Common myeloid progenitor, CD34-positive (primary cell): ENCODE measurements around the gene GSDMA.

Experiments used
- CTCF ChIA-PET: fragments of 350-600 bp; sonication (Branson Sonifier 250); formaldehyde crosslinking; loops from one replicate; lab custom pipeline; 2021; ENCODE audit warnings: antibody characterized with exemption; lab: Charles Lee
- POLR2A ChIA-PET: fragments of 350-600 bp; sonication (Branson Sonifier 250); formaldehyde crosslinking; loops from one replicate; lab custom pipeline; 2021; ENCODE audit warnings: antibody characterized with exemption; lab: Charles Lee
- DNase-seq, 3 donors: peaks; one replicate each; pipeline versions ENCODE4 v3.0.0 to v3.0.0-alpha.2; 2013
- H3K27ac ChIP-seq, 2 experiments: 1 replicate in 1 of 2; 2 replicates in 1 of 2; pipeline ENCODE4 v1.7.0; 2013; ENCODE audit warnings: inconsistent platforms in 2 of 2, low read length in 2 of 2, mild to moderate bottlenecking in 2 of 2, low read depth in 1 of 2, moderate library complexity in 1 of 2; ENCODE audit not compliant: severe bottlenecking in 2 of 2, insufficient read depth in 1 of 2, poor library complexity in 1 of 2
- H3K27me3 ChIP-seq, 5 experiments: replicated peaks in 2 of 5; 1 replicate in 3 of 5; 2 replicates in 2 of 5; pipeline versions ENCODE4 v1.6.1 to v1.7.0; 2013; ENCODE audit warnings: low read length in 4 of 5, mild to moderate bottlenecking in 2 of 5, moderate library complexity in 2 of 5, inconsistent platforms in 1 of 5; ENCODE audit not compliant: insufficient read depth in 5 of 5, control insufficient read depth in 4 of 5
- H3K36me3 ChIP-seq, 4 experiments: 1 replicate in 2 of 4; 2 replicates in 2 of 4; pipeline versions ENCODE4 v1.6.1 to v1.7.0; 2013; ENCODE audit warnings: low read length in 3 of 4, control low read depth in 1 of 4, mild to moderate bottlenecking in 1 of 4; ENCODE audit not compliant: control insufficient read depth in 4 of 4, insufficient read depth in 4 of 4
- H3K4me1 ChIP-seq, 4 experiments: 1 replicate in 3 of 4; 2 replicates in 1 of 4; pipeline versions ENCODE4 v1.6.1 to v1.7.1; 2013; ENCODE audit warnings: low read length in 3 of 4, mild to moderate bottlenecking in 3 of 4, control low read depth in 1 of 4, inconsistent platforms in 1 of 4, moderate library complexity in 1 of 4; ENCODE audit not compliant: control insufficient read depth in 4 of 4, insufficient read depth in 4 of 4; ENCODE audit errors: control extremely low read depth in 1 of 4
- H3K4me3 ChIP-seq, 7 experiments: 1 replicate in 4 of 7; 2 replicates in 3 of 7; pipeline versions ENCODE4 v1.5.1 to v1.7.0; 2013; ENCODE audit warnings: mild to moderate bottlenecking in 7 of 7, low read length in 6 of 7, moderate library complexity in 6 of 7, inconsistent platforms in 2 of 7, low read depth in 2 of 7, control low read depth in 1 of 7; ENCODE audit not compliant: insufficient read depth in 4 of 7, control insufficient read depth in 1 of 7; ENCODE audit errors: extremely low read depth in 1 of 7
- H3K9me3 ChIP-seq, 5 experiments: 1 replicate in 4 of 5; 2 replicates in 1 of 5; pipeline versions ENCODE4 v1.6.1 to v1.7.1; 2013; ENCODE audit warnings: low read length in 4 of 5, mild to moderate bottlenecking in 2 of 5, inconsistent platforms in 1 of 5, low read depth in 1 of 5, moderate library complexity in 1 of 5; ENCODE audit not compliant: control insufficient read depth in 4 of 5, insufficient read depth in 2 of 5; ENCODE audit errors: control extremely low read depth in 1 of 5
- WGBS: methylation state at CpG from one replicate; pipeline ENCODE4 v1.1.5; 2013; ENCODE audit not compliant: insufficient coverage; 5-methylcytosine and 5-hydroxymethylcytosine counted together

Gene GSDMA

DNA sequence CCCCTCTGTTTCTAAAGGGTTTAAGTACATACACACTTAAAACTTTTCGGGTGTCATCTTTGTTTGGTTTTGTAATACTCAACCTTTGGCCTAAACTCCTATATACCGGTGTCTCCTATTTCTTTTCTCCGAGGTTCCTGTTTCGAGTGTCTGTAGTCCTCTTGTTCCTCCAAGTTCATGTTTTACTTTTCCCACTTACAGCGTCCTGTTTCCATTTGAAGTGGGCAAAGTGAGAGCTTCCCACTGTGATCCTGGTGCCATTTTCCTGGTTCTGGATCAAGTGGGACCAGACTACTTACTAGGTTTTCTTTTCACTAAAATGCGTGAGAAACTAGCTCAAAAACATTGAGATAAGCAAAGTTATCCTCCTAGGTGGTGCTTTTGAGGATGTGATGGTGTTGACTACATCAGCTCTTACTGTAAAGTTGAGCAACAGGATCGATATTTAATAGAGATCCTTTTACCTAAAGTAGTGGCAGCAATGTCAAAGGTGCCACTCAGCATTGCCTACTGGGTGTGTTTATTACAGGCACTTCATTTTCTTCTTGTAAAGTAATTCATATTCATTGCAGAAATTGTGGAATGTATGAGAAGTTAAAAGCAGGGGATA is 19.1 kb downstream of the GSDMA start:
- peak in 2 of 3 donors; percentile 17 to 31 for DNase-seq
- ChIA-PET CTCF (interaction anchor here (1.0 to 12.3 kb wide), 5 partner anchors 9 to 192 kb away, joined by 3 to 197 read pairs (median 3); partner anchors contain the start of gene GSDMA), POLR2A (interaction anchor here (0.6 to 1.2 kb wide), 3 partner anchors 16 to 42 kb away, joined by 3 to 4 read pairs (median 4); no protein-coding TSS in a partner anchor)
- H3K4me3 ChIP-seq, result peak overlapping the region in 6 of 7 experiments; percentile 80 to 99 (median 90)
- no peaks in the 10 kb centered on the region for H3K9me3 ChIP-seq
- peaks cover 18 to 29% (median 23%) of the 10 kb centered on the region in 4 experiments for H3K4me1 ChIP-seq
- 23% methylated on average over 6 of the region's 7 CpGs for WGBS
- H3K27ac ChIP-seq, result peak overlapping the region; percentile 93 to 96
- H3K36me3 ChIP-seq, result peaks cover 10 to 33% (median 29%) of the 10 kb centered on the region in 4 experiments
- H3K27me3 ChIP-seq, result no peaks in the 10 kb centered on the region

DNA sequence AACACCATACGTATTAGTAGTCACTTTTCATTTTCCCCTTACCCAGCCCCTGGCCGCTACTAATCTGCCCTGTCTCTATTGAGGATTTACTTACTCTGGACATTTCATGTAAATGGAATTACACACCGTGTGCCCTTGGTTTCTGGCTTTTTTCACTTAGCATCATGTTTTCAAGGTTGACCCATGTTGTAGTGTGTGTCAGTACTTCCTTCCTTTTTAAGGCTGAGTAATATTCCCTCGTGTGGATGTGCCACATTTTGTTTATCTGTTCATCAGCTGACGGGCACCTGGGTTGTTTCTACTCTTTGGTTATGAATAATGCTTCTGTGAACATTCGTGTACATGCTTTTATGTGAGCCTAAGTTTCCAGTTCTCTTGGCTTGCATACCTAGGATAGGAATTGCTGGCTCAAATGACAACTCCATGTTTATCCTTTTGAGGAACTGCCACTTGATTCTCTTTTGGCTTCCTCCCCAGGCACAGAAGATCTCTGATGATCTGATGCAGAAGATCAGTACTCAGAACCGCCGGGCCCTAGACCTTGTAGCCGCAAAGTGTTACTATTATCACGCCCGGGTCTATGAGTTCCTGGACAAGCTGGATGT is 25.5 kb downstream of the GSDMA start:
- Histone ChIP-seq H3K9me3 (no peaks in the 10 kb centered on the region), H3K27me3 (no peaks in the 10 kb centered on the region), H3K4me3 (no peak overlapping the region), H3K27ac (no peak overlapping the region), H3K36me3 (peaks cover 29 to 92% (median 72%) of the 10 kb centered on the region in 4 experiments), H3K4me1 (no peaks in the 10 kb centered on the region)
- ChIA-PET CTCF (interaction anchor here (1.5 to 2.0 kb wide), 2 partner anchors 8 to 24 kb away, joined by 3 to 6 read pairs; no protein-coding TSS in a partner anchor), POLR2A (no interaction called here)
- no peak for DNase-seq
- WGBS, result 100% methylated on average over 7 of the region's 11 CpGs

DNA sequence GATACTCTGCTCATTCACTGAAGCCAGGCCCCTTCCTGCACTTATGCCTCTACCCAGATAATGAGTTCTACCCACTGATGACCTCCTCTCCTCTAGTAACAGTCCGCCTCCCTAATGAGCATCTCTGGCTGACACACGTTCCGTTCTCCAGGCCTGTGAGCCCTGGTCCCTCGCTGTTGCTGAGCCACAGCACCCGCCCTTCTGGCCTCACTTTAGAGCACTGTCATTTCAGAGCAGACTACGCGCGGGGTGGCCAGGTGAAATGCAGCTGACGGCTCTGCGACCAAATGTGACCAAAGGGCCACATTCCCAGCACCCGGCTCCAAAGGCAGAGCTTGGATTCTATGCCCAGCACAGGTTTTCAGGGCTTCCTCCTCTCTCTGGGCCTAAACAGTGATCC is 31.6 kb downstream of the GSDMA start:
- POLR2A ChIA-PET, result no interaction called here
- DNase-seq, result no peak
- no peaks in the 10 kb centered on the region for H3K9me3 ChIP-seq
- H3K27me3 ChIP-seq, result no peaks in the 10 kb centered on the region
- H3K36me3 ChIP-seq, result peaks cover 18 to 80% (median 61%) of the 10 kb centered on the region in 4 experiments
- H3K4me3 ChIP-seq, result no peak overlapping the region
- H3K4me1 ChIP-seq, result no peaks in the 10 kb centered on the region
- no peak overlapping the region for H3K27ac ChIP-seq
- CTCF ChIA-PET, result interaction anchor here (1.7 to 2.0 kb wide), 2 partner anchors 11 to 80 kb away, joined by 3 to 5 read pairs; no protein-coding TSS in a partner anchor
- 97% methylated on average over 11 of the region's 11 CpGs for WGBS

DNA sequence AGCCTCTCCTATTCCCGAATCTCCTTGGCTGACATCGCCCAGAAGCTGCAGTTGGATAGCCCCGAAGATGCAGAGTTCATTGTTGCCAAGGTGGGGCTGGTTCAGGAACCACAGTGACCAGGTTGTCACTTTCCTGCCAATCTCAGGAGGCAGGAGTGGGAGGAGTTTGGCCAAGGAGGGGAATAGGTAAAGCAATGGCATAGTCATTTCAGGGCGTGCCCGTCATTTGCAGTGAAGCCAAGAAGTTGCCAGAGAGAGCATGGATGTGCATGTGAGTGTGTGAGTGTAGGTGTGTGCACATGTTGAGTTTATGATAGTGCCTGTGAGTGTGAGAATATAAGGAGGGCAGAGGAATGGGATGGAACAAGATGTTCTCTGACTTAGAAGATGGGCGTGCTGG is 32.6 kb downstream of the GSDMA start:
- H3K27ac ChIP-seq, result no peak overlapping the region
- ChIA-PET POLR2A (no interaction called here), CTCF (interaction anchor here (0.7 to 2.0 kb wide), 3 partner anchors 20 to 79 kb away, joined by 3 to 5 read pairs (median 3); partner anchors contain the start of gene CSF3)
- 95% methylated on average over 6 of the region's 6 CpGs for WGBS
- no peaks in the 10 kb centered on the region for H3K9me3 ChIP-seq
- no peak for DNase-seq
- H3K4me3 ChIP-seq, result no peak overlapping the region
- H3K27me3 ChIP-seq, result no peaks in the 10 kb centered on the region
- no peaks in the 10 kb centered on the region for H3K4me1 ChIP-seq
- peaks cover 17 to 70% (median 54%) of the 10 kb centered on the region in 4 experiments for H3K36me3 ChIP-seq

DNA sequence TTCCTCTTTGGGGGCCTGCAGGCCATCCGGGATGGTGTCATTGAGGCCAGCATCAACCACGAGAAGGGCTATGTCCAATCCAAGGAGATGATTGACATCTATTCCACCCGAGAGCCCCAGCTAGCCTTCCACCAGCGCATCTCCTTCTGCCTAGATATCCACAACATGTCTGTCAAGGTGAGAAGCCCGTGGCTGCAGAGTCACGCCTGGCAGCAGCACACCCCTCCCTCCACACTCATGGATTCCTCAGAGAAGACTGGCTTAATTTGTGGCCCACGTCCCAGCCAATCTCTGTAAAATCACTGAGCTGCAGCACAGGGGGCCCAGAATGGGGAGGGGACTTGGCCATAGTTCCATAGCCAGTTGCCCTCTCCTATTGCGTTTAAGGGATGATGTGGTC is 33.4 kb downstream of the GSDMA start:
- no peak for DNase-seq
- Histone ChIP-seq H3K4me3 (no peak overlapping the region), H3K27ac (no peak overlapping the region), H3K36me3 (peaks cover 17 to 66% (median 52%) of the 10 kb centered on the region in 4 experiments), H3K27me3 (no peaks in the 10 kb centered on the region), H3K9me3 (no peaks in the 10 kb centered on the region), H3K4me1 (no peaks in the 10 kb centered on the region)
- ChIA-PET POLR2A (no interaction called here), CTCF (interaction anchor here (0.7 to 2.0 kb wide), 4 partner anchors 8 to 78 kb away, joined by 3 to 5 read pairs (median 3); partner anchors contain the start of gene CSF3)
- WGBS, result 95% methylated on average over 7 of the region's 8 CpGs

DNA sequence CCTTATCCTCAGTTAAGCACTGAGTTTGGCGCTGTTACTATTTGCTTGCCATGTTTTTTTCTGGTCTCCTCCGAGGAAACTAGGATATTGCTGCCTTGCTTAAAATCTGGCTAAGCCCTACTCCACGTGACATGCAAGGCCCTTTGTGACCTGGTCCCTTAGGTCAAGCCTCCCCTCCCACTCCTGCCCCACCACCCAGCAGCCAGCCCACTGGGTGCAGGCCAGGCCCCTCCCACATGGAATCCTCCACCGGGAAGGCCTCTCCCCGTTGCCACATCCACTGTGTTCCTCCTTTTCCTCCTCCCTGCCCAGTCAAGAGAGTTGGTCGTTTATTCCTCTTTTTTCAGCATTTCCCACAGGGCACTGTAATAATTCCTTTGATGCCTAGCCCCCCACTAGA is 34.0 kb downstream of the GSDMA start:
- CTCF ChIA-PET, result interaction anchor here (1.2 kb wide), 2 partner anchors 8 to 19 kb away, joined by 3 read pairs; partner anchors contain the start of gene CSF3
- H3K27ac ChIP-seq, result no peak overlapping the region
- peaks cover 14 to 61% (median 49%) of the 10 kb centered on the region in 4 experiments for H3K36me3 ChIP-seq

DNA sequence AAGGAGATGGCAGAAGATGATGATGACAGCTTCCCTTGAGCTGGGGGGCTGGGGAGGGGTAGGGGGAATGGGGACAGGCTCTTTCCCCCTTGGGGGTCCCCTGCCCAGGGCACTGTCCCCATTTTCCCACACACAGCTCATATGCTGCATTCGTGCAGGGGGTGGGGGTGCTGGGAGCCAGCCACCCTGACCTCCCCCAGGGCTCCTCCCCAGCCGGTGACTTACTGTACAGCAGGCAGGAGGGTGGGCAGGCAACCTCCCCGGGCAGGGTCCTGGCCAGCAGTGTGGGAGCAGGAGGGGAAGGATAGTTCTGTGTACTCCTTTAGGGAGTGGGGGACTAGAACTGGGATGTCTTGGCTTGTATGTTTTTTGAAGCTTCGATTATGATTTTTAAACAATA is 34.7 kb downstream of the GSDMA start:
- Histone ChIP-seq H3K4me1 (no peaks in the 10 kb centered on the region), H3K4me3 (no peak overlapping the region), H3K27me3 (no peaks in the 10 kb centered on the region), H3K9me3 (no peaks in the 10 kb centered on the region), H3K27ac (no peak overlapping the region), H3K36me3 (peaks cover 10 to 54% (median 44%) of the 10 kb centered on the region in 4 experiments)
- DNase-seq, result no peak
- POLR2A ChIA-PET, result no interaction called here
- WGBS, result 100% methylated on average over 2 of the region's 4 CpGs
- CTCF ChIA-PET, result interaction anchor here (1.7 kb wide), 1 partner anchor 16 kb away, joined by 5 read pairs; no protein-coding TSS in a partner anchor

More for the DNA sequence above, 34.0 kb downstream of the GSDMA start:
- DNase-seq, result no peak
- no peaks in the 10 kb centered on the region for H3K4me1 ChIP-seq
- 84% methylated on average over 5 of the region's 6 CpGs for WGBS
- POLR2A ChIA-PET, result no interaction called here
- H3K9me3 ChIP-seq, result no peaks in the 10 kb centered on the region
- H3K27me3 ChIP-seq, result no peaks in the 10 kb centered on the region
- no peak overlapping the region for H3K4me3 ChIP-seq
